ENCODE data around the gene GTF2F1. TPM values are rescaled to one million over a fixed set of nuclear protein-coding genes. Genes with fewer than 3 reads are reported as not detected.

Gene GTF2F1
- total and polyA plus RNA-seq, 9 of the 15 experiments (the other 6 are each of a cell fraction or from before 2014, with no cell fraction given), result 4.7 to 75.4 (median 68.4) TPM

- TF ChIP-seq, protein P1, sequence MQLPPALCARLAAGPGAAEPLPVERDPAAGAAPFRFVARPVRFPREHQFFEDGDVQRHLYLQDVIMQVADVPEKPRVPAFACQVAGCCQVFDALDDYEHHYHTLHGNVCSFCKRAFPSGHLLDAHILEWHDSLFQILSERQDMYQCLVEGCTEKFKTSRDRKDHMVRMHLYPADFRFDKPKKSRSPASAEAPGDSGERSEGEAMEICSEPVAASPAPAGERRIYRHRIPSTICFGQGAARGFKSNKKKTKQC (CRISPR knock-in tag; IDR thresholded peaks at IDR 0.05), result peak; percentile 60; the same call in 1 of the 2 replicates
- TF ChIP-seq CHCHD3 (CRISPR knock-in tag; IDR thresholded peaks at IDR 0.05), result no peak
- no peak for TF ChIP-seq GATAD2B (IDR thresholded peaks at IDR 0.05; ENCODE audit: borderline replicate concordance)
- TF ChIP-seq NCOA4 (IDR thresholded peaks at IDR 0.05; ENCODE audit: partially characterized antibody), result peak; percentile 34
- TF ChIP-seq MNT (conservative IDR thresholded peaks at IDR 0.05), result peak in 1 of 2 experiments; percentile 55; a peak in 3 of 4 replicates
- no peak for TF ChIP-seq PRPF4 (IDR thresholded peaks at IDR 0.05; ENCODE audit: insufficient read depth, low read depth, low read length, poor library complexity, severe bottlenecking)
- peak; percentile 83 for TF ChIP-seq THRB (CRISPR knock-in tag; conservative IDR thresholded peaks at IDR 0.05)
- peak; percentile 43 for TF ChIP-seq ARID1B (IDR thresholded peaks at IDR 0.05)
- TF ChIP-seq SNAPC5 (CRISPR knock-in tag; IDR thresholded peaks at IDR 0.05), result no peak
- TF ChIP-seq, protein P2, sequence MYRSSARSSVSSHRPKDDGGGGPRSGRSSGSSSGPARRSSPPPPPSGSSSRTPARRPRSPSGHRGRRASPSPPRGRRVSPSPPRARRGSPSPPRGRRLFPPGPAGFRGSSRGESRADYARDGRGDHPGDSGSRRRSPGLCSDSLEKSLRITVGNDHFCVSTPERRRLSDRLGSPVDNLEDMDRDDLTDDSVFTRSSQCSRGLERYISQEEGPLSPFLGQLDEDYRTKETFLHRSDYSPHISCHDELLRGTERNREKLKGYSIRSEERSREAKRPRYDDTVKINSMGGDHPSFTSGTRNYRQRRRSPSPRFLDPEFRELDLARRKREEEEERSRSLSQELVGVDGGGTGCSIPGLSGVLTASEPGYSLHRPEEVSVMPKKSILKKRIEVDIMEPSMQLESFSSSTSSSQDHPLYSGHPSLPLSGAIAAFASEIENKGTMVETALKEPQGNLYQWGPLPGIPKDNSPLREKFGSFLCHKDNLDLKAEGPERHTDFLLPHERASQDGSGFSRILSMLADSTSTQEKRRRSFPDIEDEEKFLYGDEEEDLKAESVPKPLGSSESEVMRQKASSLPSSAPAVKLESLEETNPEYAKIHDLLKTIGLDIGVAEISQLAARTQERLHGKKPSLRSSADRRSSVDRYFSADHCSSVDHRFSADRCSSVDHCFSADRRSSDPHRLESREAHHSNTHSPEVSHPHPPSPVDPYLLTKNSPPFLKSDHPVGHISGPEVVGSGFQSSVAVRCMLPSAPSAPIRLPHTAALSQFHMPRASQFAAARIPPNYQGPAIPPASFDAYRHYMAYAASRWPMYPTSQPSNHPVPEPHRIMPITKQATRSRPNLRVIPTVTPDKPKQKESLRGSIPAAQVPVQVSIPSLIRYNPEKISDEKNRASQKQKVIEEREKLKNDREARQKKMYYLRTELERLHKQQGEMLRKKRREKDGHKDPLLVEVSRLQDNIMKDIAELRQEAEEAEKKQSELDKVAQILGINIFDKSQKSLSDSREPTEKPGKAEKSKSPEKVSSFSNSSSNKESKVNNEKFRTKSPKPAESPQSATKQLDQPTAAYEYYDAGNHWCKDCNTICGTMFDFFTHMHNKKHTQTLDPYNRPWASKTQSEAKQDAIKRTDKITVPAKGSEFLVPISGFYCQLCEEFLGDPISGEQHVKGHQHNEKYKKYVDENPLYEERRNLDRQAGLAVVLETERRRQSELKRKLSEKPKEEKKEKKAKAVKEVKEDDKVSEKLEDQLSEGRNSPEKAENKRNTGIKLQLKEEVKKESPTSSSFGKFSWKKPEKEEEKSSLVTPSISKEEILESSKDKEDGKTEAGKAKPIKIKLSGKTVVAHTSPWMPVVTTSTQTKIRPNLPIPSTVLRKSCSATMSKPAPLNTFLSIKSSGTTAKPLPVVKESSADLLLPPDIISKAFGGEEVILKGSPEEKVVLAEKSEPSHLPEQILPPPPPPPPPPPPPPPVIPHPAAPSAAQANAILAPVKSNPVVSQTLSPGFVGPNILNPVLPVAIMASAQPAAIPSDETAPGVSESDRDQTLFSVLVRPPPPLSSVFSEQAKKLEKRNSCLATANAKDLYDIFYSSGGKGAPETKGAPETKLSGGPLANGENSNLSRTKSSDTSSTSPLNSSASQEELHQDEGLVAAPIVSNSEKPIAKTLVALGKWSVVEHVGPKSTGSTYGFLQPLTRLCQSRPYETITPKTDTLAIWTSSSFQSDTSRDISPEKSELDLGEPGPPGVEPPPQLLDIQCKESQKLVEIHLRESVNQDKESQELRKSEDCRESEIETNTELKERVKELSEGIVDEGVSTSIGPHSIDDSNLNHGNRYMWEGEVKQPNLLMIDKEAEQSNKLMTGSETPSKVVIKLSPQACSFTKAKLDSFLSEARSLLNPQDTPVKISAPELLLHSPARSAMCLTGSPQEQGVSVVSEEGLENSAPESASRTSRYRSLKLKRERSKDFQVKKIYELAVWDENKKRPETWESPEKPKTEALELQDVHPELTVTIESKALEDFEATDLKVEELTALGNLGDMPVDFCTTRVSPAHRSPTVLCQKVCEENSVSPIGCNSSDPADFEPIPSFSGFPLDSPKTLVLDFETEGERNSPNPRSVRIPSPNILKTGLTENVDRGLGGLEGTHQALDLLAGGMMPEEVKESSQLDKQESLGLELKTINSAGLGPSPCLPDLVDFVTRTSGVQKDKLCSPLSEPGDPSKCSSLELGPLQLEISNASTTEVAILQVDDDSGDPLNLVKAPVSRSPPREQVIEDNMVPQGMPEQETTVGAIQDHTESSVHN (IDR thresholded peaks at IDR 0.05; ENCODE audit: borderline replicate concordance in 1 of 2, low read depth in 1 of 2), result no peak
- peak; percentile 93; the same call in 1 of the 2 replicates for TF ChIP-seq ZBTB26 (CRISPR knock-in tag; IDR thresholded peaks at IDR 0.05)
- no peak for TF ChIP-seq SMARCA5 (IDR thresholded peaks at IDR 0.05)
- TF ChIP-seq RBFOX2 (IDR thresholded peaks at IDR 0.05; ENCODE audit: low read depth, low read length), result peak; percentile 62
Observed at GRCh38 chr19:6429419-6430221, 36.7 kb upstream of the GTF2F1 start (continued).

Data from K562 (cell line).